ENCODE measurements around the gene AEBP1. TPM values are rescaled to one million over a fixed set of nuclear protein-coding genes. Genes with fewer than 3 reads are reported as not detected.

AEBP1 gene
- total RNA-seq, 2 donors from 2014 or later = 40.4 to 219 TPM

DNA sequence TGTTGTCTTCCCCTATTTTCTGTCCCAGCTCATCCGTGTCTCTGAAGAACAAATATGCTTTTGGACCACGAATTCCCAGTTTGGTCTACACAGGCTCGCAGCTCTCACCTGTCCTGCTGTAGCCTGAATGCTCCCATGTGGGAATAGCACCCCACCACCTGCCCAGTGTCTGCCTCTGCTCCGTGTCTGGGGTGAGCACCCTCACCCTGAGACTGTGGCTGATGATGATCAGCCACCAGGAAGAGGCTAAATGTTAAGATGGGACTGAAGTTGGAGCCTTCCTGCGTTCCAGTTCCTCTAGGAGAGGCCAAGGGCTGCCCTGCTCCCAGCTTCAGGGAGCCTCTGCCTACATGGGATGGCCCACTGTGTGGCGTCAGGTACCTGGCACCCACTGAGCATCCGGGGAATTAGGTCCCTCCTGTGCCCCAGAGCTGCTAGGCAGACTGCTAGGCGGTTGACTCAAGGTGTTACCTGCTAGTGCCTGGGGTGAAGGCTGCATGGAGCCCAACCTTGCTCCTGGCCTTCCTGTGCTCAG lies 42.4 kb upstream of the AEBP1 start:
- WGBS = 86% methylated on average over 8 of the region's 8 CpGs
- H3K36me3 ChIP-seq = peaks cover 18 to 20% of the 10 kb centered on the region in 2 donors
- DNase-seq (ENCODE audit: low spot score) = no peak

DNA sequence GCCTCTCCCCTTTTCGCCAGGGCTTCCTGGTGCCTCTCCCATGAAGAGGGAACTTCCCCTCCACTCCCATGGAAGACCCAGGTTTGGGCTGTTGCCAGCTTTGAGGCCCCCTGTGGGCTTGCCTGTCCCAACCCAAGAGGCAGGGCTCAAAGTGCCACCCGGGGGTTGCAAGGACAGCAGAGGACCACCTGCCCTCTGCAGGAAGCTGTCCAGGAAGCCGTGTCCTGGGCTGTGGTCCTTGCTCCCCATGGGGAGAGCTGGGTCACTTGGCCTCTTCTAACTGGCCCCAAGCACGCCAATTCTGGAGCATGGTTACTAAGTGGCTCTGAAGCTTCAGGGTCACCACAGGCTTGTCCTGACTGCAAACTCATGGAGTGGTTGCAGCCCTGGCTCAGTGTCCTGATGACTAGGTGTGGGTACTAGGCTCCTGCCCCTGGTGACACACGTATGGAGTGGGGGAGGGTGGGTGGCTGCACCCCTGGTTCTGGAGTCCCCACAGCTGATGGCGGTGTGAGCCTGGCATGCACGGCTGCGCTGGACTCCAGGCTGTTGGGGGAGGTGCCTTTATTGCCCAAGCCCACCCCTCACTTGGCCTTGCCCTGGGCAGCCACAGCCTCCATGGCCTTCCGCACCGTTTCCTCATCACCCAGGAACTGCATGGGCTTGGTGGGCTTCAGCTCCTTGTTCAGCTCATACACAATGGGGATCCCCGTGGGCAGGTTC lies 41.8 kb upstream of the AEBP1 start:
- no peak overlapping the region for H3K27ac ChIP-seq
- no peak overlapping the region for H3K4me3 ChIP-seq
- 81% methylated on average over 10 of the region's 11 CpGs for WGBS
- intact Hi-C loops (cut with DNase I) = no loop called here
- no peak for DNase-seq (ENCODE audit: low spot score)
- no peaks in the 10 kb centered on the region for H3K27me3 ChIP-seq (replicated peaks; ENCODE audit: insufficient read depth)
- TF ChIP-seq, protein P1, sequence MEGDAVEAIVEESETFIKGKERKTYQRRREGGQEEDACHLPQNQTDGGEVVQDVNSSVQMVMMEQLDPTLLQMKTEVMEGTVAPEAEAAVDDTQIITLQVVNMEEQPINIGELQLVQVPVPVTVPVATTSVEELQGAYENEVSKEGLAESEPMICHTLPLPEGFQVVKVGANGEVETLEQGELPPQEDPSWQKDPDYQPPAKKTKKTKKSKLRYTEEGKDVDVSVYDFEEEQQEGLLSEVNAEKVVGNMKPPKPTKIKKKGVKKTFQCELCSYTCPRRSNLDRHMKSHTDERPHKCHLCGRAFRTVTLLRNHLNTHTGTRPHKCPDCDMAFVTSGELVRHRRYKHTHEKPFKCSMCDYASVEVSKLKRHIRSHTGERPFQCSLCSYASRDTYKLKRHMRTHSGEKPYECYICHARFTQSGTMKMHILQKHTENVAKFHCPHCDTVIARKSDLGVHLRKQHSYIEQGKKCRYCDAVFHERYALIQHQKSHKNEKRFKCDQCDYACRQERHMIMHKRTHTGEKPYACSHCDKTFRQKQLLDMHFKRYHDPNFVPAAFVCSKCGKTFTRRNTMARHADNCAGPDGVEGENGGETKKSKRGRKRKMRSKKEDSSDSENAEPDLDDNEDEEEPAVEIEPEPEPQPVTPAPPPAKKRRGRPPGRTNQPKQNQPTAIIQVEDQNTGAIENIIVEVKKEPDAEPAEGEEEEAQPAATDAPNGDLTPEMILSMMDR (IDR thresholded peaks at IDR 0.05) = no peak
- no peak for TF ChIP-seq POLR2AphosphoS5 (IDR thresholded peaks at IDR 0.05)
- H3K4me1 ChIP-seq (replicated peaks) = no peaks in the 10 kb centered on the region
- H3K36me3 ChIP-seq = peaks cover 16 to 18% of the 10 kb centered on the region in 2 donors
- no peaks in the 10 kb centered on the region for H3K9me3 ChIP-seq

More for the DNA sequence above, 42.4 kb upstream of the AEBP1 start:
- TF ChIP-seq, protein P1 (IDR thresholded peaks at IDR 0.05) = no peak
- H3K27ac ChIP-seq = no peak overlapping the region
- no peaks in the 10 kb centered on the region for H3K9me3 ChIP-seq
- no peaks in the 10 kb centered on the region for H3K4me1 ChIP-seq (replicated peaks)
- intact Hi-C loops (cut with DNase I) = no loop called here
- no peak overlapping the region for H3K4me3 ChIP-seq
- H3K27me3 ChIP-seq (replicated peaks; ENCODE audit: insufficient read depth) = no peaks in the 10 kb centered on the region

DNA sequence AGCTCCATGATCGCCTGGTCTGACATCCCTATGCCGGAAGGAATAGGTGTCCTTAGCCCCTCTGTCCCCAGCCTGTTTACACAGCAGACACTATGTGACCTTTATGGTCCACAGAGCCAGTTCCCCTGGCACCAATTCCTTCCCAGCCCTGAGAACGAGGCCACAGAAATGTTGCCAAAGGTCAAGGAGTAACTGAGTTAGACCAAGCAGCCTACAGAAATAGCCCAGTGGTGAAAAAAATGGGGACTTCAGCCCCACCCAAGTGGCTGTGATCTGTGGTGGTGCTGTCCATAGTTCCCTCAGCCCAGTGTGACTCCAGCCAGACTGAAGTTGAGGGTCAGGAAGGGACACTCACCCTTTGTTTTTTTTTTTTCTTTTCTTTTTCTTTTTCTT lies 41.2 kb upstream of the AEBP1 start:
- no peaks in the 10 kb centered on the region for H3K27me3 ChIP-seq (replicated peaks; ENCODE audit: insufficient read depth)
- H3K4me1 ChIP-seq (replicated peaks) = no peaks in the 10 kb centered on the region
- TF ChIP-seq, protein P1 (IDR thresholded peaks at IDR 0.05) = no peak
- TF ChIP-seq POLR2A (IDR thresholded peaks at IDR 0.05) (no peak), POLR2AphosphoS5 (IDR thresholded peaks at IDR 0.05) (no peak)
- intact Hi-C loops (cut with DNase I) = no loop called here
- DNase-seq (ENCODE audit: low spot score) = no peak
- 77% methylated on average over 3 of the region's 3 CpGs for WGBS
- no peaks in the 10 kb centered on the region for H3K9me3 ChIP-seq
- H3K27ac ChIP-seq = no peak overlapping the region
- H3K36me3 ChIP-seq = peaks cover 10 to 18% of the 10 kb centered on the region in 2 donors
- H3K4me3 ChIP-seq = no peak overlapping the region

DNA sequence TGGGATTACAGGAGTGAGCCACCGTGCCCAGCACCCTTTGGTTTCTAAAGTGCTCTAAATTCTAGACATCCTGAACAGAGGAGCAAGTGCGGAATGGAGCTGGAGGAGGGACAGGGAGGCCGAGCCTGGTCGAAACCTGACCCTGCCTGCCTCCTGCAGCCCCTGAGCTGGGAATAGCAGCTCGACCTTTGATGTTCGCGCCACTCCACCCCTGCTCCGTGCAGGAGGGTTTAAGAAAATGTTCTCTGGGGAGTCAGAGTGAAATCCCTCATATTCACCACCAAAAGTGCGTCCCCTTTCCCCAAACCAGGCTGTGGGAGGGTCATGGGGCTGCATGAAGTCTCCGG lies 40.6 kb upstream of the AEBP1 start:
- intact Hi-C loops (cut with DNase I) = no loop called here
- WGBS = 59% methylated on average over 10 of the region's 10 CpGs
- no peaks in the 10 kb centered on the region for H3K4me1 ChIP-seq (replicated peaks)
- H3K4me3 ChIP-seq = no peak overlapping the region
- TF ChIP-seq, protein P1 (IDR thresholded peaks at IDR 0.05) = no peak
- no peak for TF ChIP-seq POLR2A (IDR thresholded peaks at IDR 0.05)
- no peak for TF ChIP-seq POLR2AphosphoS5 (IDR thresholded peaks at IDR 0.05)
- H3K36me3 ChIP-seq = peaks cover 5 to 18% of the 10 kb centered on the region in 2 donors
- no peaks in the 10 kb centered on the region for H3K9me3 ChIP-seq
- H3K27me3 ChIP-seq (replicated peaks; ENCODE audit: insufficient read depth) = no peaks in the 10 kb centered on the region
- DNase-seq (ENCODE audit: low spot score) = no peak
- no peak overlapping the region for H3K27ac ChIP-seq
